HS-27A (cell line): ENCODE results near the gene CTNNA3.

ENCODE experiments used
- DNase-seq: peaks from one replicate; pipeline ENCODE4 v3.0.0-alpha.2; 2012; ENCODE audit warnings: low read depth, missing footprints

CTNNA3 gene

GRCh38 chr10:65911151-65911835 is 1784.7 kb downstream of the CTNNA3 start:
- DNase-seq = no peak

- DNase-seq = no peak
These were observed 1785.8 kb downstream of the CTNNA3 start for GRCh38 chr10:65910209-65910608.

GRCh38 chr10:65907199-65907712 is 1788.7 kb downstream of the CTNNA3 start:
- DNase-seq = no peak

- DNase-seq = no peak
These were observed 1792.4 kb downstream of the CTNNA3 start for GRCh38 chr10:65903620-65904019.

GRCh38 chr10:65900271-65900670 is 1795.7 kb downstream of the CTNNA3 start:
- no peak for DNase-seq

- no peak for DNase-seq
These were observed 1797.9 kb downstream of the CTNNA3 start for GRCh38 chr10:65898055-65898454.

- no peak for DNase-seq
These were observed 1801.0 kb downstream of the CTNNA3 start for GRCh38 chr10:65894961-65895360.

- no peak for DNase-seq
These were observed 1801.6 kb downstream of the CTNNA3 start for GRCh38 chr10:65894379-65894778.

GRCh38 chr10:65893676-65894075 is 1802.3 kb downstream of the CTNNA3 start:
- DNase-seq = no peak

GRCh38 chr10:65892284-65892683 is 1803.7 kb downstream of the CTNNA3 start:
- DNase-seq = no peak

GRCh38 chr10:65891073-65891981 is 1804.7 kb downstream of the CTNNA3 start:
- no peak for DNase-seq

GRCh38 chr10:65864529-65864928 is 1831.5 kb downstream of the CTNNA3 start:
- no peak for DNase-seq

- DNase-seq = no peak
These were observed 1832.0 kb downstream of the CTNNA3 start for GRCh38 chr10:65864036-65864435.
